Hypothalamus (tissue), 51 donors: ENCODE measurements around the gene FSTL4.

Source experiments
- DNase-seq, 51 donors: peaks; one replicate each; lab custom pipeline; 2025; lab: John Stamatoyannopoulos, UW

Gene FSTL4

GRCh38 chr5:133393776-133394476 lies 218.4 kb downstream of the FSTL4 start:
- DNase-seq, result no peak

GRCh38 chr5:133392448-133392847 lies 219.9 kb downstream of the FSTL4 start:
- no peak for DNase-seq

GRCh38 chr5:133391354-133392136 lies 220.8 kb downstream of the FSTL4 start:
- DNase-seq, result no peak

- no peak for DNase-seq
Observed at GRCh38 chr5:133390416-133391353, 221.7 kb downstream of the FSTL4 start.

GRCh38 chr5:133389066-133389590 lies 223.2 kb downstream of the FSTL4 start:
- peak in 1 of 51 donors; percentile 20 for DNase-seq

- DNase-seq, result no peak
Observed at GRCh38 chr5:133387621-133388020, 224.7 kb downstream of the FSTL4 start.

GRCh38 chr5:133387091-133387490 lies 225.2 kb downstream of the FSTL4 start:
- DNase-seq, result no peak

- DNase-seq, result no peak
Observed at GRCh38 chr5:133386662-133387061, 225.7 kb downstream of the FSTL4 start.

- no peak for DNase-seq
Observed at GRCh38 chr5:133385346-133385745, 227.0 kb downstream of the FSTL4 start.

- DNase-seq, result no peak
Observed at GRCh38 chr5:133384903-133385302, 227.4 kb downstream of the FSTL4 start.

- no peak for DNase-seq
Observed at GRCh38 chr5:133384120-133384855, 228.1 kb downstream of the FSTL4 start.

GRCh38 chr5:133383580-133383939 lies 228.8 kb downstream of the FSTL4 start:
- DNase-seq, result no peak

- no peak for DNase-seq
Observed at GRCh38 chr5:133382661-133383579, 229.4 kb downstream of the FSTL4 start.

GRCh38 chr5:133381571-133382365 lies 230.6 kb downstream of the FSTL4 start:
- DNase-seq, result no peak

- DNase-seq, result no peak
Observed at GRCh38 chr5:133381041-133381440, 231.3 kb downstream of the FSTL4 start.

GRCh38 chr5:133377736-133378135 lies 234.6 kb downstream of the FSTL4 start:
- no peak for DNase-seq

- DNase-seq, result no peak
Observed at GRCh38 chr5:133376986-133377385, 235.4 kb downstream of the FSTL4 start.
